K562 (cell line): ENCODE results near the gene PPP1CC. TPM values are rescaled to one million over a fixed set of nuclear protein-coding genes. Genes with fewer than 3 reads are reported as not detected.

ENCODE experiments used
- ATAC-seq: fragments of 200-7000 bp; cut with Tn5 transposase; 3 replicates; pipeline ENCODE4 v1.9.1; 2020; ENCODE audit warnings: moderate library complexity
- BruUV-seq: library from RNA; stranded (reverse); fragments of 400-500 nt; replicated peaks from 2 replicates; lab custom pipeline; 2021; lab: Mats Ljungman, UMichigan
- CTCF ChIA-PET: fragments of 300-600 bp; formaldehyde crosslinking; extraction: SDS; loops from one replicate; lab custom pipeline; 2021; ENCODE audit warnings: low intra/inter-chr PET ratio; lab: Yijun Ruan, JAX
- POLR2A ChIA-PET: fragments of 300-600, 350-650 bp; sonication (Branson Sonifier 250); formaldehyde crosslinking; extraction: SDS; loops from one replicate; lab custom pipeline; 2021; ENCODE audit warnings: antibody characterized with exemption, inconsistent platforms; lab: Yijun Ruan, JAX
- DNase-seq, 4 experiments: peaks; one replicate each; pipeline versions ENCODE4 v3.0.0 to v3.0.0-alpha.2; 2011 to 2018; ENCODE audit warnings: low spot score in 3 of 4, mixed read lengths in 3 of 4; ENCODE audit errors: extremely low read depth in 1 of 4
- FAIRE-seq: peaks from 2 replicates; lab custom pipeline; 2011; peaks lifted over from hg19 to GRCh38; lab: Jason Lieb, UNC
- H2AFZ ChIP-seq: 2 replicates; pipeline ENCODE4 v1.6.0; 2011; ENCODE audit warnings: low read depth, low read length, control low read depth, inconsistent platforms
- H3K27ac ChIP-seq: fragments of 200-600 bp; 3 replicates; pipeline ENCODE4 v1.8.0; 2011; ENCODE audit warnings: low read depth, mild to moderate bottlenecking, control low read depth, inconsistent platforms, low read length, moderate library complexity, mixed read lengths; ENCODE audit errors: extremely low read depth
- H3K27me3 ChIP-seq, 2 experiments: fragments of 300-600 bp in 1 of 2; 2 replicates in 1 of 2; 3 replicates in 1 of 2; pipeline versions ENCODE4 v1.6.0 to v1.8.0; 2011; ENCODE audit warnings: inconsistent platforms in 2 of 2, low read length in 2 of 2, mild to moderate bottlenecking in 1 of 2, mixed read lengths in 1 of 2, moderate library complexity in 1 of 2; ENCODE audit not compliant: control insufficient read depth in 2 of 2, insufficient read depth in 2 of 2
- H3K36me3 ChIP-seq: fragments of 300-600 bp; 3 replicates; pipeline ENCODE4 v1.8.0; 2011; ENCODE audit warnings: mild to moderate bottlenecking, low read length, inconsistent platforms; ENCODE audit not compliant: control insufficient read depth, insufficient read depth
- H3K4me1 ChIP-seq, 2 experiments: fragments of 200-600 bp in 1 of 2; replicated peaks in 1 of 2; 2 replicates in 1 of 2; 3 replicates in 1 of 2; pipeline versions ENCODE4 v1.5.1 to v1.8.0; 2011; ENCODE audit warnings: inconsistent platforms in 2 of 2, low read length in 2 of 2, mild to moderate bottlenecking in 1 of 2, mixed read lengths in 1 of 2, moderate library complexity in 1 of 2; ENCODE audit not compliant: control insufficient read depth in 2 of 2, insufficient read depth in 2 of 2
- H3K4me2 ChIP-seq: 2 replicates; pipeline ENCODE4 v1.6.1; 2011; ENCODE audit warnings: low read length, control low read depth, inconsistent platforms, mixed read lengths; ENCODE audit not compliant: insufficient read depth
- H3K4me3 ChIP-seq: fragments of 200-600 bp; sonication (generic), shearing (Covaris generic); 2 replicates; pipeline ENCODE4 v1.5.1; 2016; ENCODE audit warnings: control low read depth, inconsistent platforms
- H3K79me2 ChIP-seq: fragments of 200-600 bp; 3 replicates; pipeline ENCODE4 v1.8.0; 2011; ENCODE audit warnings: low read length, inconsistent platforms; ENCODE audit not compliant: control insufficient read depth, insufficient read depth
- H3K9ac ChIP-seq, 2 experiments: 2 replicates each; pipeline versions ENCODE4 v1.6.0 to v1.6.1; 2011; ENCODE audit warnings: low read depth in 2 of 2, low read length in 2 of 2, control low read depth in 1 of 2, inconsistent platforms in 1 of 2, mild to moderate bottlenecking in 1 of 2, mixed read lengths in 1 of 2; ENCODE audit not compliant: insufficient read depth in 1 of 2
- H3K9me1 ChIP-seq: one replicate; pipeline ENCODE4 v1.6.0; 2011; ENCODE audit warnings: inconsistent platforms, mild to moderate bottlenecking, low read length, moderate library complexity; ENCODE audit not compliant: control insufficient read depth, insufficient read depth
- H3K9me3 ChIP-seq: replicated peaks from 2 replicates; pipeline ENCODE4 v1.5.1; 2011; ENCODE audit warnings: low read depth, low read length, inconsistent platforms; ENCODE audit not compliant: control insufficient read depth, insufficient read depth
- H4K20me1 ChIP-seq: replicated peaks from 2 replicates; pipeline ENCODE4 v1.6.1; 2011; ENCODE audit warnings: low read length, inconsistent platforms, mixed read lengths; ENCODE audit not compliant: control insufficient read depth, insufficient read depth
- FOSL1 ChIP-seq: fragments of 200-800 bp; sonication (Bioruptor generic); conservative IDR thresholded peaks from 2 replicates; pipeline ENCODE4 v1.6.1; 2016; ENCODE audit warnings: missing genetic modification characterization, missing compliant biosample characterization
- GATAD2A ChIP-seq: fragments of 450-650 bp; IDR thresholded peaks from 2 replicates; pipeline ENCODE4 v1.6.1; 2017
- HMG20A ChIP-seq: fragments of 450-650 bp; formaldehyde crosslinking; conservative IDR thresholded peaks from 2 replicates; pipeline ENCODE4 v1.4.0; 2020; ENCODE audit warnings: mild to moderate bottlenecking, mixed read lengths
- KHSRP ChIP-seq: fragments of 450-650 bp; IDR thresholded peaks from 2 replicates; pipeline ENCODE4 v1.6.1; 2017
- NCOA4 ChIP-seq: fragments of 450-650 bp; IDR thresholded peaks from 2 replicates; pipeline ENCODE4 v1.6.1; 2018; ENCODE audit warnings: mild to moderate bottlenecking; ENCODE audit not compliant: partially characterized antibody
- POLR3G ChIP-seq: IDR thresholded peaks from 2 replicates; pipeline ENCODE4 v1.6.1; 2011; ENCODE audit not compliant: insufficient read length, insufficient replicate concordance; ENCODE audit errors: extremely low read depth
- SIX5 ChIP-seq, 2 experiments: IDR thresholded peaks; 2 replicates each; pipeline ENCODE4 v1.6.1; 2011; ENCODE audit warnings: low read length in 2 of 2, borderline replicate concordance in 1 of 2, low read depth in 1 of 2, mild to moderate bottlenecking in 1 of 2, moderate library complexity in 1 of 2; ENCODE audit not compliant: insufficient read depth in 1 of 2
- ZBTB7A ChIP-seq: IDR thresholded peaks from 2 replicates; pipeline ENCODE4 v1.6.1; 2011; ENCODE audit warnings: low read depth, mild to moderate bottlenecking, low read length, moderate library complexity, borderline replicate concordance; ENCODE audit not compliant: control insufficient read depth
- ZFP36 ChIP-seq: fragments of 150-350 bp; IDR thresholded peaks from 2 replicates; pipeline ENCODE4 v1.6.1; 2018; ENCODE audit warnings: low read length, low read depth; ENCODE audit not compliant: partially characterized antibody
- WGBS: fragments of 100-300 bp; shearing (Covaris generic); methylation state at CpG from one replicate; pipeline ENCODE4 v1.1.6; 2016; ENCODE audit warnings: low coverage, mixed read lengths; ENCODE audit not compliant: insufficient coverage; ENCODE audit errors: missing lambda C conversion rate; 5-methylcytosine and 5-hydroxymethylcytosine counted together
- in situ Hi-C: fragments of 300-500 bp; cut with MboI; formaldehyde crosslinking; loops from 4 replicates; pipeline ENCODE4 v1.15.0; 2018; ENCODE audit warnings: inconsistent platforms, mixed read lengths
- intact Hi-C: fragments of 100-400 bp; cut with micrococcal nuclease; formaldehyde crosslinking; loops from 2 replicates; pipeline ENCODE4 v1.14.2; 2022
- polyA plus RNA-seq, 8 experiments: library from polyadenylated mRNA; depleted of rRNA in 4 of 8; stranded (reverse) in 5 of 8; unstranded in 3 of 8; fragments of >200 nt; fragmentation: Nextera tagmentation in 2 of 8; fragmentation: Illumina TruSeq in 1 of 8; extraction: Ambion mirVana in 2 of 8; extraction: Trizol in 1 of 8; gene quantifications; 2 replicates each; pipeline versions ENCODE4 v1.2.1 to v1.2.3, GENCODE V29; 2011 to 2014; ENCODE audit warnings: inconsistent platforms in 1 of 8, missing spikeins in 1 of 8
- total RNA-seq, 7 experiments: library from RNA; depleted of rRNA in 6 of 7; stranded (reverse); fragments of >200 nt in 6 of 7; fragmentation: Illumina TruSeq in 2 of 7; extraction: Trizol in 2 of 7; gene quantifications; 2 replicates each; pipeline versions ENCODE4 v1.2.1 to v1.2.3, GENCODE V29; 2011 to 2021; ENCODE audit warnings: low replicate concordance in 1 of 7
- TF ChIP-seq, protein P1 (sequence below): sonication (generic); formaldehyde crosslinking; IDR thresholded peaks from 2 replicates; pipeline ENCODE4 v1.8.1; 2023; ENCODE audit warnings: mild to moderate bottlenecking, missing genetic modification reagents

PPP1CC gene
- total and polyA plus RNA-seq, 9 of the 15 experiments (the other 6 are each of a cell fraction or from before 2014, with no cell fraction given) = 67.4 to 286 (median 195) TPM

DNA sequence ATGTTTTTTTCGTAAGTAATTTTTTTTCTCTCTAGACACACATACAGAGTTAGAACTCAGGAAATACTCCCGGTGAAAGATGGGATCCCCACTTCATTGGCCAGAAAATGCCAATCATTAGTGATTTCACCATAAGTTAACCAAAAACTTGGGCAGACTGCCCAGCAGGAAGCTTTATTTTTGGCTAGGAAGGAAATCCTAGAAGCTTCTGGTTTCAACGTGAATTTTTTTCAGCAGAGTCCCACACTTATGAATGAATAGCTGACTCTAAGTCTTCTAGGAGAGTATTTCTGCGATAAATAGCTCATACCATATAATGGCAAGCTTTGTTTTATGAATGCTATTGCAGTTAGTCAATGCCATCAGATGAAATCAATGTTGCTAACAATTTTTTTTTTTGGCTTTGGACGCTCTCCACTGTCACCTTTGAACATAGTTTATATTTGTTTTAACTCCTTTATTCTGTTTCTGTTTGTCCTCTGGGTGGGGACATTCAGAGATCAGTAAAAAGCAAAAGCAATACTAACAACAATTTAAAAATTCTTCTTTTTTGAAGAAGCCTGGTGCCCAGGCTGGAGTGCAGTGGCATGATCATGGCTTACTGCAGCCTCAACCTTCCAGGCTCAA lies 9.5 kb downstream of the PPP1CC start (continued):
- TF ChIP-seq, protein P1, sequence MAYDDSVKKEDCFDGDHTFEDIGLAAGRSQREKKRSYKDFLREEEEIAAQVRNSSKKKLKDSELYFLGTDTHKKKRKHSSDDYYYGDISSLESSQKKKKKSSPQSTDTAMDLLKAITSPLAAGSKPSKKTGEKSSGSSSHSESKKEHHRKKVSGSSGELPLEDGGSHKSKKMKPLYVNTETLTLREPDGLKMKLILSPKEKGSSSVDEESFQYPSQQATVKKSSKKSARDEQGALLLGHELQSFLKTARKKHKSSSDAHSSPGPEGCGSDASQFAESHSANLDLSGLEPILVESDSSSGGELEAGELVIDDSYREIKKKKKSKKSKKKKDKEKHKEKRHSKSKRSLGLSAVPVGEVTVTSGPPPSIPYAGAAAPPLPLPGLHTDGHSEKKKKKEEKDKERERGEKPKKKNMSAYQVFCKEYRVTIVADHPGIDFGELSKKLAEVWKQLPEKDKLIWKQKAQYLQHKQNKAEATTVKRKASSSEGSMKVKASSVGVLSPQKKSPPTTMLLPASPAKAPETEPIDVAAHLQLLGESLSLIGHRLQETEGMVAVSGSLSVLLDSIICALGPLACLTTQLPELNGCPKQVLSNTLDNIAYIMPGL (CRISPR knock-in tag) = no peak

DNA sequence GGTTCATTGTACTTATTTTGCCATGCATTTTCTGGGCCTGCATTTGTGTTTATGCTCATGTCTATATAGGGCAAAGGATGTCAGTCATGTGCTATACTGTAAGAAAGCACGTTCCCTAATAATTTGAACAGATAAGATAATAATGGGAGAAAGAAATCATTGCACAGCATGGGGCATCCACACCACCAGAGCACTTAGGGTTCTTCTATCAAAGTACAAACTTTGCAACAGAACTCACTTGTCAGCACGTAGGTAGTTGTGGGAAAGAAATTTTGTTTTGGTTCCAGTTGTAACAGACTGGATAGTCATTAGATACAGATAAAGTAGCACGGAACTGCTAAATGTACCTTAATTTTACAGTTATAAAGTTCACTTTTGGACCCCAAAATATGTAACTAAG lies 10.1 kb downstream of the PPP1CC start:
- no peak for FAIRE-seq
- no peak for ATAC-seq

More for the DNA sequence above, 10.1 kb downstream of the PPP1CC start:
- H3K9me1 ChIP-seq = no peaks in the 10 kb centered on the region
- no peak overlapping the region for H3K27ac ChIP-seq
- H3K27me3 ChIP-seq = no peaks in the 10 kb centered on the region
- no peak overlapping the region for H3K4me3 ChIP-seq
- H3K79me2 ChIP-seq = peaks cover 95% of the 10 kb centered on the region
- H3K9me3 ChIP-seq = no peaks in the 10 kb centered on the region
- peaks cover 9% of the 10 kb centered on the region in 2 experiments; a peak in 4 of 5 replicates for H3K4me1 ChIP-seq
- whole genome bisulfite sequencing = 87% methylated on average over 3 of the region's 3 CpGs
- no peak for DNase-seq
- no peak overlapping the region for H3K4me2 ChIP-seq
- in situ Hi-C loops (no loop called here), intact Hi-C loops (no loop called here)
- H3K9ac ChIP-seq = no peak overlapping the region
- peaks cover 91% of the 10 kb centered on the region for H3K36me3 ChIP-seq
- no peak overlapping the region for H2AFZ ChIP-seq
- peaks cover 20% of the 10 kb centered on the region for H4K20me1 ChIP-seq
- no peak for TF ChIP-seq KHSRP
- TF ChIP-seq FOSL1 (tag) = no peak
- TF ChIP-seq ZBTB7A = no peak
- no peak for TF ChIP-seq SIX5 (IDR thresholded peaks at IDR 0.05; ENCODE audit: borderline replicate concordance in 1 of 2, insufficient read depth in 1 of 2, low read depth in 1 of 2, low read length in 2 of 2)
- TF ChIP-seq GATAD2A = no peak
- TF ChIP-seq ZFP36 = no peak
- TF ChIP-seq POLR3G = no peak
- TF ChIP-seq NCOA4 = no peak
- TF ChIP-seq HMG20A = no peak
- CTCF ChIA-PET = no interaction called here
- BruUV-seq = no TSS peak
- POLR2A ChIA-PET = interaction anchor here (0.9 kb wide), 1 partner anchor 13 kb away, joined by 4 read pairs; no protein-coding TSS in a partner anchor
